Vagina (tissue), 2 donors: Measurements from ENCODE around the gene MRFAP1L1.

Source experiments
- POLR2A ChIP-seq, 2 donors: fragments of 450-650 bp; IDR thresholded peaks; one replicate each; pipeline ENCODE4 v1.6.1; 2017; ENCODE audit warnings: antibody characterized with exemption in 2 of 2, mild to moderate bottlenecking in 2 of 2, moderate library complexity in 2 of 2
- POLR2AphosphoS5 ChIP-seq, 2 donors: sonication (generic); formaldehyde crosslinking; IDR thresholded peaks; one replicate each; pipeline ENCODE4 v1.9.0; 2017; ENCODE audit warnings: antibody characterized with exemption in 2 of 2, mild to moderate bottlenecking in 2 of 2, low read depth in 1 of 2; ENCODE audit not compliant: insufficient read depth in 1 of 2
- TF ChIP-seq, protein P1 (sequence below), 3 experiments: fragments of 450-650 bp in 2 of 3; fragments of 200-600 bp in 1 of 3; sonication (generic) in 1 of 3; IDR thresholded peaks; one replicate each; pipeline ENCODE4 v1.5.1; 2017 to 2019; ENCODE audit warnings: antibody characterized with exemption in 3 of 3, mild to moderate bottlenecking in 2 of 3, moderate library complexity in 2 of 3

DNA sequence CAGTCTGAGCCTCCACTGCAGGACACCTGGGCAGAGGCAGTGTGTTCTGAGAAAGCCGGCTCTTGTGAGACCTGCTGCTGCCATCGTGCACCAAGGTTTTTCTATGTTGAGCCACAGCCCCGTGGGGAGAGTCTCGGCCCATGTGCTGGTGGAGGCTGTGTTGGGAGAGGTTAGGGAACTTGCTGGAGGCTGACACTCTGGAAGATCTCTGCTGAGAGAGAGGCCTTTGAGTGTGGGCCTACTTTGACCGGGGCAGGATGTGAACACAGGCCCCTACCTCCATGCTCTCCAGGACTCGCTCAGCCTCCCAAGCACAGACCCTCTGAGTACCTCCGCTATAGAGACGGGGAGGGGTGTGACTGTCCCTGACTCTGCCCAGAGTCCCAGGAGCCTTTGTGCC lies 17.3 kb downstream of the MRFAP1L1 start:
- TF ChIP-seq, protein P1, sequence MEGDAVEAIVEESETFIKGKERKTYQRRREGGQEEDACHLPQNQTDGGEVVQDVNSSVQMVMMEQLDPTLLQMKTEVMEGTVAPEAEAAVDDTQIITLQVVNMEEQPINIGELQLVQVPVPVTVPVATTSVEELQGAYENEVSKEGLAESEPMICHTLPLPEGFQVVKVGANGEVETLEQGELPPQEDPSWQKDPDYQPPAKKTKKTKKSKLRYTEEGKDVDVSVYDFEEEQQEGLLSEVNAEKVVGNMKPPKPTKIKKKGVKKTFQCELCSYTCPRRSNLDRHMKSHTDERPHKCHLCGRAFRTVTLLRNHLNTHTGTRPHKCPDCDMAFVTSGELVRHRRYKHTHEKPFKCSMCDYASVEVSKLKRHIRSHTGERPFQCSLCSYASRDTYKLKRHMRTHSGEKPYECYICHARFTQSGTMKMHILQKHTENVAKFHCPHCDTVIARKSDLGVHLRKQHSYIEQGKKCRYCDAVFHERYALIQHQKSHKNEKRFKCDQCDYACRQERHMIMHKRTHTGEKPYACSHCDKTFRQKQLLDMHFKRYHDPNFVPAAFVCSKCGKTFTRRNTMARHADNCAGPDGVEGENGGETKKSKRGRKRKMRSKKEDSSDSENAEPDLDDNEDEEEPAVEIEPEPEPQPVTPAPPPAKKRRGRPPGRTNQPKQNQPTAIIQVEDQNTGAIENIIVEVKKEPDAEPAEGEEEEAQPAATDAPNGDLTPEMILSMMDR (IDR thresholded peaks at IDR 0.05) = no peak
- TF ChIP-seq POLR2A (IDR thresholded peaks at IDR 0.05) (no peak), POLR2AphosphoS5 (IDR thresholded peaks at IDR 0.05; ENCODE audit: insufficient read depth in 1 of 2, low read depth in 1 of 2) (no peak)
